Kidney (tissue), 14 donors: ENCODE data around the gene BAZ2B. TPM values are rescaled to one million over a fixed set of nuclear protein-coding genes. Genes with fewer than 3 reads are reported as not detected.

Source experiments
- DNase-seq, 5 donors: peaks; one replicate each; pipeline ENCODE4 v3.0.0-alpha.2; 2013 to 2020
- FAIRE-seq: peaks from 2 replicates; lab custom pipeline; 2012; peaks lifted over from hg19 to GRCh38; lab: Jason Lieb, UNC
- H3K27ac ChIP-seq, 2 donors: one replicate each; pipeline ENCODE4 v1.7.0; 2013; ENCODE audit warnings: low read depth in 2 of 2, low read length in 2 of 2, inconsistent platforms in 1 of 2
- H3K27me3 ChIP-seq: one replicate; pipeline ENCODE4 v1.7.1; 2013; ENCODE audit warnings: low read length, inconsistent platforms; ENCODE audit not compliant: control insufficient read depth, insufficient read depth
- H3K36me3 ChIP-seq, 3 donors: one replicate each; pipeline versions ENCODE4 v1.7.0 to v1.7.1; 2013; ENCODE audit warnings: low read length in 3 of 3, control low read depth in 1 of 3, inconsistent platforms in 1 of 3; ENCODE audit not compliant: insufficient read depth in 3 of 3, control insufficient read depth in 2 of 3
- H3K4me1 ChIP-seq, 3 donors: one replicate each; pipeline versions ENCODE4 v1.7.0 to v1.7.1; 2013; ENCODE audit warnings: low read length in 3 of 3, inconsistent platforms in 1 of 3, low read depth in 1 of 3; ENCODE audit not compliant: control insufficient read depth in 2 of 3, insufficient read depth in 2 of 3
- H3K4me3 ChIP-seq, 3 donors: one replicate each; pipeline versions ENCODE4 v1.7.0 to v1.8.1; 2013; ENCODE audit warnings: low read length in 3 of 3, control low read depth in 1 of 3, inconsistent platforms in 1 of 3
- H3K9ac ChIP-seq, 3 donors: one replicate each; pipeline versions ENCODE4 v1.7.0 to v1.7.1; 2013; ENCODE audit warnings: low read length in 3 of 3, control low read depth in 1 of 3, inconsistent platforms in 1 of 3
- H3K9me3 ChIP-seq, 3 donors: one replicate each; pipeline versions ENCODE4 v1.7.0 to v1.7.1; 2013; ENCODE audit warnings: low read length in 3 of 3, control low read depth in 1 of 3, inconsistent platforms in 1 of 3; ENCODE audit not compliant: control insufficient read depth in 2 of 3, insufficient read depth in 1 of 3
- CTCF ChIP-seq: IDR thresholded peaks from 3 replicates; pipeline ENCODE4 v1.5.1; 2012; ENCODE audit warnings: mild to moderate bottlenecking, moderate library complexity, borderline replicate concordance; ENCODE audit not compliant: insufficient read depth; ENCODE audit errors: extremely low read depth
- intact Hi-C: fragments of 100-400 bp; cut with DNase I; formaldehyde crosslinking; loops from one replicate; pipeline ENCODE4 v1.11.1; 2022
- polyA plus RNA-seq: library from polyadenylated mRNA; stranded (reverse); fragments of 350-450 nt; fragmentation: Illumina TruSeq; extraction: RNeasy Lipid Tissue Mini Kit (QIAGEN cat#74804); gene quantifications from one replicate; pipeline ENCODE4 v1.2.3, GENCODE V29; 2014; ENCODE audit warnings: low read depth, low replicate concordance; ENCODE audit not compliant: insufficient read depth
- total RNA-seq: library from RNA; stranded (reverse); fragmentation: NEBNext Ultra II Directional; extraction: Animal tissue kit (Norgen Biotek cat#: 25700); gene quantifications from one replicate; pipeline ENCODE4 v1.2.1, GENCODE V29; 2021
- donor health status: control.
- donor health status: control.
- donor health status: control.
- donor health status: control.
- donor health status: control.
- donor health status: DM: yes; HTN: yes; CAD: no.
- donor health status: Normal renal cell carcinoma (clear cell type).

BAZ2B gene
- total and polyA plus RNA-seq, 2 donors from 2014 or later: 5.1 to 87.3 TPM

GRCh38 chr2:159595410-159596046 is 20.8 kb downstream of the BAZ2B start:
- intact Hi-C loops: no loop called here
- DNase-seq (peak in 1 of 5 donors; percentile 49), FAIRE-seq (no peak)
- no peak overlapping the region for H3K9ac ChIP-seq
- no peak for TF ChIP-seq CTCF
- H3K4me3 ChIP-seq: no peak overlapping the region
- no peaks in the 10 kb centered on the region for H3K27me3 ChIP-seq
- no peaks in the 10 kb centered on the region for H3K4me1 ChIP-seq
- H3K9me3 ChIP-seq: no peaks in the 10 kb centered on the region
- H3K27ac ChIP-seq: no peak overlapping the region
- H3K36me3 ChIP-seq: no peaks in the 10 kb centered on the region

- no peak for TF ChIP-seq CTCF
- no peaks in the 10 kb centered on the region for H3K27me3 ChIP-seq
- no peak overlapping the region for H3K27ac ChIP-seq
- H3K4me1 ChIP-seq: no peaks in the 10 kb centered on the region
- DNase-seq (no peak), FAIRE-seq (no peak)
- no peaks in the 10 kb centered on the region for H3K9me3 ChIP-seq
- no peaks in the 10 kb centered on the region for H3K36me3 ChIP-seq
- H3K9ac ChIP-seq: no peak overlapping the region
- H3K4me3 ChIP-seq: no peak overlapping the region
- intact Hi-C loops: no loop called here
These were observed 23.9 kb downstream of the BAZ2B start for GRCh38 chr2:159592441-159592840.

GRCh38 chr2:159591221-159591620 is 25.1 kb downstream of the BAZ2B start:
- H3K27me3 ChIP-seq: no peaks in the 10 kb centered on the region
- no peaks in the 10 kb centered on the region for H3K36me3 ChIP-seq
- no peaks in the 10 kb centered on the region for H3K4me1 ChIP-seq
- intact Hi-C loops: no loop called here
- TF ChIP-seq CTCF: no peak
- H3K9me3 ChIP-seq: no peaks in the 10 kb centered on the region
- no peak overlapping the region for H3K4me3 ChIP-seq
- FAIRE-seq (no peak), DNase-seq (no peak)
- H3K27ac ChIP-seq: no peak overlapping the region
- H3K9ac ChIP-seq: no peak overlapping the region

GRCh38 chr2:159589286-159589685 is 27.1 kb downstream of the BAZ2B start:
- Histone ChIP-seq H3K9me3 (no peaks in the 10 kb centered on the region), H3K9ac (no peak overlapping the region), H3K4me3 (no peak overlapping the region), H3K36me3 (no peaks in the 10 kb centered on the region), H3K27me3 (no peaks in the 10 kb centered on the region), H3K27ac (no peak overlapping the region), H3K4me1 (no peaks in the 10 kb centered on the region)
- intact Hi-C loops: no loop called here
- TF ChIP-seq CTCF: no peak
- FAIRE-seq (no peak), DNase-seq (no peak)
